Measurements from ENCODE around the gene SHISA2. TPM values are rescaled to one million over a fixed set of nuclear protein-coding genes. Genes with fewer than 3 reads are reported as not detected.

The SHISA2 gene
- total RNA-seq, 1 experiment from 2014 or later: 8.1 TPM

DNA sequence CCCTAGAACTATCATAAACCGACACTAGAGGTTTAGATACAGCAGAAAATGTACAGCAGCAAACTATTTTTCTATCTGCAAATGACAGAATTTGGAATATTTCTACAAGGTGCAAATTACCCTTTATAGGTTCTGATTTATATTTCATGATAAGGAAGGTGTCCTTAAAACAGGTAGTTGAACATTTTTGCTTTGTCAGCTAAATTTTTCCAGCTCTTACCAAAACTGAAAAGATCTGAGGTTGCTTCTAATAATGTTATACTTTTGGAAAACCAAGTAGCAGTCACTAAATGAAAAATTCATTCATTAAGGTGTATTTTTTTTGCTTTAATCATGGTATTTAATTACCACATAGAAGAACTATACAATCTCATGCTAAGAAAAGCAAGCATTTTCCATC, 9.0 kb downstream of the SHISA2 start:
- H4K8ac ChIP-seq (replicated peaks; ENCODE audit: insufficient read length, low read depth, low read length): no peak overlapping the region
- no peak overlapping the region for H2AK5ac ChIP-seq (ENCODE audit: insufficient read length, low read length)
- H2BK12ac ChIP-seq (ENCODE audit: insufficient read length, low read depth, low read length): no peak overlapping the region
- Mint-ChIP-seq H3K27ac (no peak overlapping the region), H3K4me3 (no peak overlapping the region), H3K4me1 (peaks cover 0 to 9% of the 10 kb centered on the region in 2 experiments; a peak in 3 of 4 replicates), H3K36me3 (ENCODE audit: insufficient read depth in 1 of 3, low read depth in 3 of 3) (peaks cover 7 to 39% (median 25%) of the 10 kb centered on the region in 3 experiments; a peak in 6 of 7 replicates), H3K27me3 (ENCODE audit: low read depth) (peaks cover 10% of the 10 kb centered on the region), H3K9me3 (no peaks in the 10 kb centered on the region; a peak in 1 of 5 replicates)
- H3K79me2 ChIP-seq (ENCODE audit: insufficient read depth, low read length): no peaks in the 10 kb centered on the region
- H3K79me1 ChIP-seq (ENCODE audit: insufficient read depth, low read depth, low read length, poor library complexity, severe bottlenecking): no peaks in the 10 kb centered on the region
- H3K27me3 ChIP-seq (ENCODE audit: insufficient read depth, low read length): no peaks in the 10 kb centered on the region
- H3T11ph ChIP-seq (ENCODE audit: low read length): no peak overlapping the region
- no peak overlapping the region for H3K9ac ChIP-seq (ENCODE audit: extremely low read depth, insufficient read length, low read length)
- no peak overlapping the region for H3K14ac ChIP-seq (ENCODE audit: insufficient read depth, low read length)
- TF ChIP-seq, protein P1, sequence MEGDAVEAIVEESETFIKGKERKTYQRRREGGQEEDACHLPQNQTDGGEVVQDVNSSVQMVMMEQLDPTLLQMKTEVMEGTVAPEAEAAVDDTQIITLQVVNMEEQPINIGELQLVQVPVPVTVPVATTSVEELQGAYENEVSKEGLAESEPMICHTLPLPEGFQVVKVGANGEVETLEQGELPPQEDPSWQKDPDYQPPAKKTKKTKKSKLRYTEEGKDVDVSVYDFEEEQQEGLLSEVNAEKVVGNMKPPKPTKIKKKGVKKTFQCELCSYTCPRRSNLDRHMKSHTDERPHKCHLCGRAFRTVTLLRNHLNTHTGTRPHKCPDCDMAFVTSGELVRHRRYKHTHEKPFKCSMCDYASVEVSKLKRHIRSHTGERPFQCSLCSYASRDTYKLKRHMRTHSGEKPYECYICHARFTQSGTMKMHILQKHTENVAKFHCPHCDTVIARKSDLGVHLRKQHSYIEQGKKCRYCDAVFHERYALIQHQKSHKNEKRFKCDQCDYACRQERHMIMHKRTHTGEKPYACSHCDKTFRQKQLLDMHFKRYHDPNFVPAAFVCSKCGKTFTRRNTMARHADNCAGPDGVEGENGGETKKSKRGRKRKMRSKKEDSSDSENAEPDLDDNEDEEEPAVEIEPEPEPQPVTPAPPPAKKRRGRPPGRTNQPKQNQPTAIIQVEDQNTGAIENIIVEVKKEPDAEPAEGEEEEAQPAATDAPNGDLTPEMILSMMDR (conservative IDR thresholded peaks at IDR 0.05): no peak
- H3K4ac ChIP-seq (ENCODE audit: low read depth, low read length): no peak overlapping the region
- H2BK20ac ChIP-seq (ENCODE audit: low read depth, low read length, poor library complexity, severe bottlenecking): no peak overlapping the region
- H3K18ac ChIP-seq (ENCODE audit: insufficient read length, low read depth, low read length): no peak overlapping the region
- H2BK15ac ChIP-seq (ENCODE audit: low read depth, low read length): no peak overlapping the region
- H2BK5ac ChIP-seq (ENCODE audit: insufficient read length, low read length): no peak overlapping the region
- no CpG with 5 or more reads among the region's 1 CpG for WGBS (ENCODE audit: extremely low coverage, insufficient read length, low lambda C conversion rate)
- no peaks in the 10 kb centered on the region for H3K9me3 ChIP-seq (ENCODE audit: control insufficient read depth, low read depth, low read length)
- no peak overlapping the region for H2BK120ac ChIP-seq (ENCODE audit: low read depth, low read length, poor library complexity, severe bottlenecking)
- H3K4me2 ChIP-seq (ENCODE audit: insufficient read depth, insufficient read length, low read length): no peak overlapping the region
- H4K5ac ChIP-seq (ENCODE audit: insufficient read length, low read depth, low read length): no peak overlapping the region
- H4K20me1 ChIP-seq (ENCODE audit: control insufficient read depth, insufficient read depth, insufficient read length): no peaks in the 10 kb centered on the region
- no peak overlapping the region for H2AFZ ChIP-seq (ENCODE audit: low read length)
- DNase-seq: no peak
- no peak overlapping the region for H3K27ac ChIP-seq (ENCODE audit: insufficient read length, low read depth, low read length)
- no peaks in the 10 kb centered on the region for H3K23me2 ChIP-seq (ENCODE audit: insufficient read length, low read depth, low read length, poor library complexity, severe bottlenecking)
- no peak overlapping the region for H4K91ac ChIP-seq (ENCODE audit: insufficient read length, low read depth, low read length)
- no peak overlapping the region for H3K56ac ChIP-seq (ENCODE audit: insufficient read length, low read depth, low read length)
- no peak overlapping the region for H3K23ac ChIP-seq (ENCODE audit: insufficient read length, low read depth, low read length)
- H3K4me1 ChIP-seq (ENCODE audit: insufficient read depth, low read length): no peaks in the 10 kb centered on the region
